GM21390 (cell line): ENCODE results near the gene DYSF.
"Not testable (repeated sequence)": the region's sequence is repeated elsewhere in the genome, so short reads cannot be mapped to it uniquely, and the experiment has no call there.

Experiments used
- ATAC-seq: cut with Tn5 transposase; IDR thresholded peaks from one replicate; pipeline ENCODE4 v1.9.1; 2021; ENCODE audit not compliant: unreplicated experiment

The DYSF gene

DNA sequence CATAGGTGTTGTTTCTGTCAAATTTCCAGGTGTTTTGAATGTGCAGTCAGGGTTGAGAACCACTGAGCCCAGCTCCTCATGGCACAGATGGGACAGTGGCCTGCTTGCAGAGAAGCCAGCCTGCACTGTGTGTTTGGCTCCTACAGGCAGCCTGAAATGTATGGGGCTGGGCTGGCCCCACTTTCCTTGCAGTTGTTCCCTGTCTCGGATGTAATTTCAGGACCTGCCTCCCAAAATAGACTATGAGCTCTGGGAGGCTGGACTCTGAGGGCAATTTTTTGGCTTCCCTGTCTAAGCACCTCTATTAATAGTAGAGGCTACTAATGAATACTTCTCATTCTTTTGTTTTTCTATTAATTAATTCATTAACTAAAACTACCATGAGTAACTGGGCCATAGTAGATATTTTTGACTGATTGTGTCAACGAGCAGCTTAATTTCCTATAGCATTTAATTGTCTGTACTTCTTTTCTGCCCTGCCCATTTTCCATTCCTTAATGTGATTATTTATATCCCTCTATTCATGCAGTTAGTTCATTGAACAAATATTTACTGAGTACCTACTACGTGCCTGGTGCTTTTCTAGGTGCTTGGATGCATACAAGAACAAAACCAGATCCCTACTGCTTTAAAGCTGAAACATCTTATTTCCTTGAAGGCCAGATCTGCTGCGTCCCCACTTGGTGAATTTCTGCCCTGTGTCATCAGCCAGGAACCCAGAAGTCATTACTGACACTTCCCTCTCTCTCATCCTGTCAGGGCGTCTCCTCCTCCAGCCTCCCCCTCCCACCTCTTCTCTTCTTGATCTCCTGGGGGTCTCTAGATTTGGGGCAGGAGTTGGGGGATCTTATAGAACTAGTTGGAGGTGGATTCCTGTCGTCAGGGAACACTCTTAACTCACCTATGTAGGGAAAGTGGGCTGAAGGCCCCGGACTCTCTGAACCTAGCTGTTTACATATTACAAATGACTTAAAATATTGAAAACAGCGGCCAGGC is 16.3 kb downstream of the DYSF start:
- no peak for ATAC-seq

DNA sequence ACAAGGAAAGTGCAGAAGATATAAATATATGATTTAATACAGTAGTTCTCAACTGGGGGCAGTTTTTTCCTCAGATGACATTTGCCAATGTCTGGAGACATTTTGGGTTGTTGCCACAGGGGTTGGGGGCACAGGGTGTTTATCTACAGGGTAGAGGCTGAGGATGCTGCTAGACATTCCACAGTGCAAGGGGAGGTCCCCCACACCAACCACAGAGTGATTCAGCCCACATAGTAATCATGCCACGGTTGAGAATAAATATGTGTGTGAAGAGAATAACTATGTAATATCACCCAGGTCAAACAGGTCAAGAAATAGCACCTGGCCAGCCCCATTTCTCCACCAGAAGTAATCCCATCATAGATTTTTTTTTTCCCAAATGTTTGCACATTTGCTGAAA is 17.9 kb downstream of the DYSF start:
- no peak for ATAC-seq

GRCh38 chr2:71472019-71472418 is 18.7 kb downstream of the DYSF start:
- no peak for ATAC-seq

DNA sequence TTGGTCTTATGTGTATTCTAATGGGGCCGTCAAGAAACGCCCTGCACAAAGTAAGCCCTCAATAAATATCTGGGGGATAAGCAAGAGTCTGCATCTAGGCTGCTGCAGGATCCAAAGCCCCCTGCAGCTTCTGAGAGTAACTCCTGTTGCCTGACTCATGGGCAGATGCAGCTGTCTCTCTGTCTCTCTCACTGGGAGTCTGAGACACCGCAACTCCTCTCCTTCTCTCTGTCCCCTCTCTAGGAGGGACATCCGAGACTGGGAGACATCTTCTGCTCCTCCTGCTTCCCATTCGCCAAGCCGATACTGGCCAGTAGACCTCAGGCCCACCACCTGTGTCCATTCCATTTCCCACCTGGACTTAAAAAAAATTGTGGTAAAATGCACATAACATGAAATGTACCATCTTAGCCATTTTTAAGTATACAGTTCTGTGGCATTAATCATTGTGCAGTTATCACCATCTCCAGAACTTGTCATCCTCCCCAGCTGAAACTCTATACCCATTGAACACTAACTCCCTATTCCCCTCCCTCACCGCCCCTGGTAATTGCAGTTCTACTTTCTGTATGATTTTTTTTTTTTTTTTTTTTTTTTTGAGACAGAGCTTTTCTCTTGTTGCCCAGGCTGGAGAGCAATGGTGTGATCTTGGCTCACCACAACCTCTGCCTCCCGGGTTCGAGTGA is 20.1 kb downstream of the DYSF start:
- ATAC-seq = no peak

DNA sequence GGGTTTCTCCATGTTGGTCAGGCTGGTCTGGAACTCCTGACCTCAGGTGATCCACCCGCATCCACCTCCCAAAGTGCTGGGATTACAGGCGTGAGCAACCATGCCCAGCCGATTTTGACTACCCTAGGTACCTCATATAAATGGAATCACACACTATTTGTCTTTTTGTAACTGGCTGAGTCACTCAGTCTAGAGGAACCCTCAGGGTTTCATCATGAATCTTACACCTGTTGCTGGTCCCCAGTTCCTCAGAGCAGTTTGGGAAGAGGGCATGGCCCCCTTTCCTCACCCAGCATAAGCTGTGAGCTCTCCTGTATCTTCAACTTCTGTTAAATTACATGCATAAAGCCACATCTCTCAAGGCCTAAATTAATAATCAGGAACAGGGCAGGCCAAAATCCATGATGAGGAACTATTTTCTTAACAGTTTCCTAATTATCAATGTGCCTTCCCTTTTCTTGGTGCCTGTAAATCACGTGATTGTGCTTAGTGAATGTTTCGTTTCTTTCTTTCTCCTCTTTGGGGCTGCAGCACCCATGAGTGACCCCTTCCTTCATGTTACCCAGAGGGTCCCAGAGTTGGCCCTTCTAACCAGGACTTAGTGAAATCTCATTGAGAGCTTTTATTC is 20.9 kb downstream of the DYSF start:
- ATAC-seq = no peak

- no peak for ATAC-seq
Observed at GRCh38 chr2:71474744-71475397, 21.5 kb downstream of the DYSF start.

GRCh38 chr2:71476495-71476894 is 23.1 kb downstream of the DYSF start:
- no peak for ATAC-seq

DNA sequence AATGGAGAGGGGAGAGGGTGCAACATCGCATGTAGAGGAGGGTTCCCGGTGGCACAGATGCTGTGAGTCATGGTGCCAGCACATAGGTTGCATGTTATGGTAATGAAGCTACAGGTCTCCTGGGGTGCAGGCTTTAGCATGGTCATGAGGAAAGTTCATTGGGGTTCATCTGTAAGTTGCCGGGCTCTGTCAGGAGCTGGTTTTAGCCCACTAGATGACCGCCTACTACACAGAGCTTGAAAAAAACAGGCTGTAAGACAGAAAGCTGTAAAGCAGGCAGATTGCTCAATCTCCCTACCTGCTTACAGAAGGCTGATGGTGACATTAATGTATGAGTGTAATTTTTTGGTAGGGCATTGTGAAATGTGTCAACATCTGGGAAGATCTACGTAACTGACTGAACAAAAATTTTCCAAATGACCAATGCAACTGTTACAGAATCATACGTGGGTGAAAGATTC is 23.9 kb downstream of the DYSF start:
- ATAC-seq = no peak

DNA sequence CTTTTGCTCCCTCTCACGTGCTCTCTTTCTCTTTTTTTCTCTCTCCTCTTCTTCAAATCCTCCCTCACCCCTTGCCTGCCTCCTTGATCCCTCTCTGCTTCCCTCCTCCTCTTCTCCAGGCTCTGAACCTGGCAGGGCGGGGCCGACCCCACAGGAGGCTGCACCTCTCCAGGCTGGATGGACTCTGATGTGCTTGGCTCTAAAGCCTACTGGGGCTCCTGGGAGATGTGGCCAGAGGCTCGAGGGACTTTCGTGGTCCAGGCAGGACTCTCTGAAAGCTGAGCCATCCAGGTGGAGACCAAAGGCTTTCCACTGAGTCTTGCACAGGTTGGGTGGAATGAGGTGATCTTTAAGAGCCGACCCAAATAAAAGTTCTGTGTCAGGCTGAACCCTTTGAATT is 25.4 kb downstream of the DYSF start:
- ATAC-seq = no peak

GRCh38 chr2:71479261-71479660 is 25.9 kb downstream of the DYSF start:
- ATAC-seq = no peak

GRCh38 chr2:71481111-71481510 is 27.8 kb downstream of the DYSF start:
- no peak for ATAC-seq

DNA sequence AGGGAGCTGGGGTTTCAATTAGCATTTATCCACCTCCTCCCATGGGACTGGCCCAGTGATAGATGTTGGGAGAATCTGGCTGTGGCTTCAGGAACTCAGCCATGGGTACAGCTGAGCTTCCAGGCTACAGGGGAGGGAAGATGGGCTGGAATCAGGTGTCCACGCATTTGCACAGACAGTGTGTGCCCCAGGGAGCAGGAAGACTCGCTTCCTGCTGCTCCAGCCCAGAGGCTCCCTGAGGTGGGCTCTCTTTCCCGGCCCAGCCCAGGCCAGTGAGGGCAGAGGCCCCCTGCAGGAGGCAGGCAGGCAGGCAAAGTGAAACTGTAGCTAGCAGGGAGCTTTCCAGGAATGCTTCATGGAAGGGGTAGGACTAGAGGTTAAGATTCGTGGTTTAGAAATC is 28.7 kb downstream of the DYSF start:
- no peak for ATAC-seq

GRCh38 chr2:71483246-71483645 is 29.9 kb downstream of the DYSF start:
- ATAC-seq = no peak

GRCh38 chr2:71484354-71484753 is 31.0 kb downstream of the DYSF start:
- ATAC-seq = no peak

DNA sequence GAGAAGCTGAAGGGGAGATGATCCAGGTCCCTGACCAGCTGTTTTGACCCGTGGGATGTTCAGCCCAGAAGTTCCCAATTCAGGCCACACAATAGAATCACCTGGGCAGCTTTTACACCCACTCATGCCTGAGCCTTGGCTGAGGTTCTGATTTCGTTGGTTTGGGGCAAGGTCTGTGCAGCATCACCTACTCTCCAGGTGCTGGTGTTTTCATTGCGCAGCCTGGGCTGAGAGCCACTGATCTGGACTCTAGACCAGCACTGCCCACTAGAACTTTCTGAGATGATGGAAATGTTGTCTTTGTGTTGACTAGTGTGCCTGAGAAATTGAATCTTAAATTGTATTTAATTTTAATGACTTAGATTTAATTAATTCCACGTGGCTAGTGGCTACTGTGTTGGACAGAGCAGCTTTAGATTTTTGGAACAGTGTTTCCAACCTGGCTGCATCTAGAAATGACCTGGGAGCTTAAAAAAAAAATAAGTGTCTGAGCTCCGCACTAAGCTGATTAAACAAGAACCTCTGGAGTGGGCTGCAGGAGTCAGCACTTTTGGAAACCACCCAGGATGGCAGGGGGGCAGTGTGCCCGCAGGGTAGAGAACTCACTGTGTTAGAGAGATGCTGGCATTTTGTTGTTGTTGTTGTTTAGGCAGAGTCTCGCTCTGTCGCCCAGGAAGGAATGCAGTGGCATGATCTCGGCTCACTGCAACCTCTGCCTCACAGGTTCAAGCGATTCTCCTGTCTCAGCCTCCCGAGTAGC is 33.7 kb downstream of the DYSF start:
- ATAC-seq = no peak

GRCh38 chr2:71491551-71491950 is 38.2 kb downstream of the DYSF start:
- not testable (repeated sequence) for ATAC-seq

DNA sequence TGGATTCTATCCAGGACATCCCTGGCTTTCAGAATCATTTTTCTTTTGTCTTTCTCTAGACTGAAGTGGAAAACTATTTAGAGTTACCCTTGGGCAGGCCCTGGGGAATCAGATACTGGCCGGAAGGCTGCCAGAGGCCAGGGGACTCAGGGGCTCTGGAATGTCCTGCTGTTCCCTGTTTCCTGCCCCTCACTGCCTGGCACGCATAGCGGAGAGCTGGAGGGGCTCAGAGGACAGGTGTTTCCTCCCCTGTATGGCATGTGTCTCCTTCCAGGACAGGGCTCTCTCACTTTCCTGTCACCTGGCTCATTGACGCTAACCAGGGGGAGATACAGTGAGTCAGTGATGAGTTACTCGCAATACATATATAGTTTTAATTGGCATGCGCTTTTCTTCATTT is 38.8 kb downstream of the DYSF start:
- ATAC-seq = no peak

DNA sequence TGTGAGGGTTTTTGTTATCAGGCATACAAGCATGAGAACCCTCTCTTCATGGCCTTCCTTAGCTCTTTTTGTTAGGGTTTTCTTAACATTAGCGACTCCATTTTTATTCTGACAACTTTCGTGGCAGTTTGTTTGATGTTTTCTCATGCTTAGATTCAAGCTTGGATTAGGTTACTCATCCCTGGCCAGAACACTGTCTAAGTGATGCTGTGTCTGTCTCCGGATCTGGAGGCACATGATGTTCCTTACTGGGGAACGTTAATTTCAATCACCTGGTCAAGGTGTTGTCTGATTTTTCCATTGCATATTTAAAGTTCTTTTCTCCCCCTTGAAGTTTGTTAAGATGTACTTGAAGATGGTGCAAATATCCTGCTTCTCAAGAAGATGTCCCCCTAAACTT is 40.7 kb downstream of the DYSF start:
- ATAC-seq = no peak

- no peak for ATAC-seq
Observed at GRCh38 chr2:71494523-71495155, 41.3 kb downstream of the DYSF start.
